ENCODE results near the gene INPP5D. TPM values are rescaled to one million over a fixed set of nuclear protein-coding genes. Genes with fewer than 3 reads are reported as not detected.

The INPP5D gene
- total RNA-seq, 4 donors from 2014 or later: 7.8 to 40.4 (median 26.1) TPM

GRCh38 chr2:233107011-233107410 is 46.9 kb downstream of the INPP5D start:
- H3K4me1 ChIP-seq: no peaks in the 10 kb centered on the region
- H3K36me3 ChIP-seq: no peaks in the 10 kb centered on the region
- 92% methylated on average over 1 of the region's 1 CpG; no CpG with 5 or more reads in 1 of the 2 donors for WGBS, 2 donors (ENCODE audit: low coverage in 1 of 2)
- intact Hi-C loops (cut with DNase I; ENCODE audit: low total_unique reads): no loop called here
- no peaks in the 10 kb centered on the region for H3K27me3 ChIP-seq
- H3K9me3 ChIP-seq: no peaks in the 10 kb centered on the region
- in situ Hi-C loops (cut with MboI; ENCODE audit: low pct_ligation_motif_present in 1 of 4, low pct_unique_long_range_greater_than_20kb in 1 of 4, low sequenced_read_pairs in 3 of 4): no loop called here
- no peak for DNase-seq
- TF ChIP-seq CTCF (IDR thresholded peaks at IDR 0.05) (no peak), EP300 (IDR thresholded peaks at IDR 0.05; ENCODE audit: low read depth) (no peak)
- no peak overlapping the region for H3K4me3 ChIP-seq
- H3K27ac ChIP-seq: no peak overlapping the region

GRCh38 chr2:233107831-233108300 is 47.7 kb downstream of the INPP5D start:
- no peaks in the 10 kb centered on the region for H3K36me3 ChIP-seq
- H3K4me3 ChIP-seq: no peak overlapping the region
- intact Hi-C loops (cut with DNase I; ENCODE audit: low total_unique reads) (no loop called here), in situ Hi-C loops (cut with MboI; ENCODE audit: low pct_ligation_motif_present in 1 of 4, low pct_unique_long_range_greater_than_20kb in 1 of 4, low sequenced_read_pairs in 3 of 4) (no loop called here)
- DNase-seq: no peak
- 66 to 92% methylated on average over 4 to 12 of the region's 12 CpGs for WGBS, 2 donors (ENCODE audit: low coverage in 1 of 2)
- no peaks in the 10 kb centered on the region for H3K4me1 ChIP-seq
- H3K27ac ChIP-seq: no peak overlapping the region
- H3K9me3 ChIP-seq: no peaks in the 10 kb centered on the region
- no peaks in the 10 kb centered on the region for H3K27me3 ChIP-seq
- TF ChIP-seq CTCF (IDR thresholded peaks at IDR 0.05) (no peak), POLR2A (IDR thresholded peaks at IDR 0.05) (no peak), EP300 (IDR thresholded peaks at IDR 0.05; ENCODE audit: low read depth) (no peak), POLR2AphosphoS5 (IDR thresholded peaks at IDR 0.05) (no peak)

- WGBS, 2 donors (ENCODE audit: low coverage in 1 of 2): 48 to 67% methylated on average over 2 to 10 of the region's 10 CpGs
- no peak for DNase-seq
- Histone ChIP-seq H3K36me3 (no peaks in the 10 kb centered on the region), H3K9me3 (no peaks in the 10 kb centered on the region), H3K27ac (no peak overlapping the region), H3K4me3 (no peak overlapping the region), H3K27me3 (no peaks in the 10 kb centered on the region), H3K4me1 (no peaks in the 10 kb centered on the region)
- TF ChIP-seq POLR2AphosphoS5 (IDR thresholded peaks at IDR 0.05): no peak
- TF ChIP-seq EP300 (IDR thresholded peaks at IDR 0.05; ENCODE audit: low read depth): no peak
- TF ChIP-seq CTCF (IDR thresholded peaks at IDR 0.05): no peak
- TF ChIP-seq POLR2A (IDR thresholded peaks at IDR 0.05): no peak
- intact Hi-C loops (cut with DNase I; ENCODE audit: low total_unique reads): no loop called here
- in situ Hi-C loops (cut with MboI; ENCODE audit: low pct_ligation_motif_present in 1 of 4, low pct_unique_long_range_greater_than_20kb in 1 of 4, low sequenced_read_pairs in 3 of 4): no loop called here
These were observed 48.7 kb downstream of the INPP5D start for GRCh38 chr2:233108611-233109490.

- no peaks in the 10 kb centered on the region for H3K9me3 ChIP-seq
- in situ Hi-C loops (cut with MboI; ENCODE audit: low pct_ligation_motif_present in 1 of 4, low pct_unique_long_range_greater_than_20kb in 1 of 4, low sequenced_read_pairs in 3 of 4): no loop called here
These were observed 51.3 kb downstream of the INPP5D start for GRCh38 chr2:233111427-233111826.

More at GRCh38 chr2:233111427-233111826, 51.3 kb downstream of the INPP5D start:
- 99 to 100% methylated on average over 2 to 5 of the region's 5 CpGs for WGBS, 2 donors (ENCODE audit: low coverage in 1 of 2)
- no peaks in the 10 kb centered on the region for H3K36me3 ChIP-seq
- H3K4me3 ChIP-seq: no peak overlapping the region
- intact Hi-C loops (cut with DNase I; ENCODE audit: low total_unique reads): no loop called here
- H3K27me3 ChIP-seq: no peaks in the 10 kb centered on the region
- no peaks in the 10 kb centered on the region for H3K4me1 ChIP-seq
- no peak for TF ChIP-seq POLR2AphosphoS5 (IDR thresholded peaks at IDR 0.05)
- no peak for TF ChIP-seq EP300 (IDR thresholded peaks at IDR 0.05; ENCODE audit: low read depth)
- no peak for TF ChIP-seq POLR2A (IDR thresholded peaks at IDR 0.05)
- no peak for TF ChIP-seq CTCF (IDR thresholded peaks at IDR 0.05)
- DNase-seq: no peak
- no peak overlapping the region for H3K27ac ChIP-seq

Data from transverse colon (tissue), 4 donors.